Left kidney (tissue), 2 donors: ENCODE measurements around the gene LPAR1. TPM values are rescaled to one million over a fixed set of nuclear protein-coding genes. Genes with fewer than 3 reads are reported as not detected.
A peak's percentile ranks its signal among the peaks of the same experiment; 100 is the strongest.

Source experiments
- DNase-seq: peaks from one replicate; pipeline ENCODE4 v3.0.0-alpha.2; 2013
- polyA plus RNA-seq: library from polyadenylated mRNA; unstranded; fragments of 120-200 nt; gene quantifications from one replicate; pipeline ENCODE4 v1.2.1, GENCODE V29; 2013; ENCODE audit not compliant: insufficient read length

Gene LPAR1
- polyA plus RNA-seq, 1 donor = 25.9 TPM

DNA sequence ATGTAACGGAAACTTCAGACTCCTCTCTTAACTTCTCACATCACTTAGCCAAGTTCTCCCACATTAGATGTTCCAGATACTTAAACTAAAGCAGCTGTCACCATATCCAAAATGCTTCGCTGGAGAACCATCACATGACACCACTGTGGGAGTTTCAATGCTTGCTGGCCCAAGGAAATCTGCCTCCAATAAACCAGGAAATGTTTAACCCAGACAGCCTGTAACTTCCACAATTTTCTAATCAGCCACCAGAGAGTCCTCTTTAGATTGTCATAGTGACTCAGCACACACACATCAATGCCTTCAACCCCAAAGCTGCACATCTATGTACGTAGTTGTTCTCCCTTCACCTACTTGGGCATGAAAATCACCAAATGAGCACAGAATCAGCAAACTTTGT lies 118.7 kb downstream of the LPAR1 start:
- DNase-seq = no peak

GRCh38 chr9:110919050-110919435 lies 119.2 kb downstream of the LPAR1 start:
- no peak for DNase-seq

- no peak for DNase-seq
These were observed 119.8 kb downstream of the LPAR1 start for GRCh38 chr9:110918316-110919049.

GRCh38 chr9:110916403-110916802 lies 121.9 kb downstream of the LPAR1 start:
- DNase-seq = no peak

DNA sequence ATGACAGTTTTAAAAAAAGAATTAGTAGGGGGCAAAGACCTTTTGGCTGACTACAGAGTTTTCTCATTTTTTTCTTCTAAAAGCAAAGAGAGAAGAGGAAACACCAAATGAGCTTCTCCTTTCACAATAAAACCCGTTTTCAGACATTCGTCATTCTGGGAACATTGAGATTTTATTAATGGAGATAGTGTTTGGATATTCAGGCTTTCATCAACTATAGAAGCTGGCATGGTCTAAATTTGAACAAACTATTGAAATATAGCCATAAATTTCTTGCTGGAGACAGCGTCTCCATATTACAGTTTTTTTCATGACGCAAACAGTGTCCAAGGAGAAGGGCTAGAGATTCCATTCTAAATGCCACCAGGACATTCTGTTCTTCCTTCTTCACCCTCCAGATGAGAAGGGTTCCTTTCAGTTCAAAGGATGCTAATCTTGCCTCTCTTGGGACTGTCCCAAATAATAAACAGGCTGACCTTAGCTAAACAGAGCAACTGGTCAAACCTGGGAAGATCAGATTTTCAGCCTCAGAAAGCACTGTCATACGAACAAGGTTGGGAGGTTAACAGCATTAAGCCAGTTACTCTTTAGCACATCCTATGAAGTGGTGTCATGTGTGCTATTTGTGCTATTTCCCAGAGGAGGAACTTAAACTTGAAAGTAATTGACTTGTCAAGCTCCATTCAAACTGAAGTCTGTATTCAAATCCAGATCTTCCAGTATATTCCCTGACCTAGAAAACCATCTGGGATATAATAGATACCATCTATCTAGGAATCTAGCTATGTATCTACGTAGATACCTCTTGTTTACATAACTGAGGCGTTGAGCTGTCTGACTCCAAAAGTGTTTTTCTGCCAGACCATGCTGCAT lies 125.6 kb downstream of the LPAR1 start:
- no peak for DNase-seq

DNA sequence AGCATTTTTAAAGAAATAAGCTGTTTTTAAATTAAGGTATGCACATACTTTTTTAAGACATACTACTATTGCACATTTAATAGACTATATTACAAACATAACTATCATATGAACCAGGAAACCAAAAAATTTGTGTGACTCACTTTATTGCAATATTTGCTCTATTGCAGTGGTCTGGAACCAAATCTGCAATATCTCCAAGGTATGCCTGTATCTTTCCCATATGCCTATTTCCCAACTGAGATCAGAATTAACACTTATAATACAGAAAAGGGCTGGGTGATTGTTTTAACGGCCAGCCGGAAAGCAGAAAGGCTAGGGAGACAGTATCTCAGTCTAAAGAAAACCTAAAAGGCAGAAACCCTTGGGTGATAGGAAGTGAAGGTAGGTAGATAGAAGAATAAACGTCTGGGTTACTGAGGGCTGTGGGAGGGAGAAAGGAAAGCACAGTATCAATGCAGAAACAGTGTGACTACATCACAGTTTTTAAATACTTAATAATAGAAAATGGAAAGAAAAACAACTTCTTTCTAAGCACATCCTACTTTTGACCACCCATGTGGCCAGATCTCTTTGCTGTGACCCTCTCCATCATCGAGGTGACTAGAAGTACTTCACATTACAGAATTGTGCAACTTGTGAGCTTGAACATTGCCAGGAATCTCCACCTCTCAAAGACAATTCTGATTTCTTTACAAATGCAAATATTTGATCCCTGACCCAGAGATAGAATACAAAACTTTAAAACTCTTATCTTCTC lies 126.4 kb downstream of the LPAR1 start:
- DNase-seq = no peak

DNA sequence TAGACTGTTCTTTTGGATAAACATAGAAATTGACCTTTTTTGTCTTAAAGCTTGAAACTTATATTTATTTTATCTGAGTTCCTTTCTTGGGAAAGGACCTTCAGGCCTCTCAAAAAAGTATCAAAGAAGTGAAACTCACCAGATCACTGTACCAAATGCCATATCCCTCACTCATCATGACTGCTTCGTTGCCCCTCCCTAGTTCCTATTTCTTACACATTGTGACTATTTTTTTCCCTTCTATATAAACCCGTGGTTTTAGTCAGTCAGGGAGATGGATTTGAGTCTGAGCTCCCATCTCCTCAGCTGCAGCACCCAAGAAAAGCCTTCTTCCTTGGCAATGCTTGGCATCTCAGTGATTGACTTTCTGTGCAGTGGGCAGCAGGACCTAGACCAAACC lies 129.4 kb downstream of the LPAR1 start:
- no peak for DNase-seq

DNA sequence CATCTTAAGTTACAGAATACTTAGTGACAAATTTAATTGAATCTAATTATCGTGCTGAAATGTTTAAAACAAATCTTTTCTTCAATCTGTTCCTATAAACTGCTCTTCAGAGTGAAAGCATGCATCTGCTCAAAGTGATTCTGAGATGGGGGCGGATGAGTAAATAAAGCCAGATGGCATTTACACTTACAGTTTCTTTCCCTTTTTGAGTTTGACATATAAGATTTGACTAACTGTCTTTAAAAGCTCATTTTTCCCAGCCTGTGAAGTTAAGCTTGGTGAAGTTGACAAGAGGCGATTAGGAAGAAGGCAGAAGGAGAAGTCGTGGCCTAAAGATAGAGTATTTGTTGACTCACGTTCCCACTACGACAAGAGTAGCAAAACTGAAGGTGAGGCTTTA lies 137.4 kb downstream of the LPAR1 start:
- DNase-seq = no peak

DNA sequence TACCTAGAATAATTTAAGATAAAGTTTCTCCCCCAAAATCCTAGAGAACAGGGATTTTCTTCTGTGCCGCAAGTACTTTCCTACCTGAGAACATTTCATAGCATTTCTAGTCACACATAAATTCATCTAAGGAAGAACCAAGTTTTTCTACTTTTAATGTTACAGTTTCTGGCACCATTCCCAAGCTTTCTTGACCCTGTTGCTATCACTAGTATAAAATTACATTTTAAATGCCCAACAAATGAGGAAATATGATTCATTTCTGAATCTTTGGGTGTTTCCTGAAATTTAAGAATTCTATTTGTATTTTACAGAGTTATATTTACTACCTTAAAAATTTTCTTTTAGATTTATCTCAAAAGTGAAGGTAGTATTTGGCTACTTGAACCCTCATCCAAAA lies 137.8 kb downstream of the LPAR1 start:
- DNase-seq = no peak

DNA sequence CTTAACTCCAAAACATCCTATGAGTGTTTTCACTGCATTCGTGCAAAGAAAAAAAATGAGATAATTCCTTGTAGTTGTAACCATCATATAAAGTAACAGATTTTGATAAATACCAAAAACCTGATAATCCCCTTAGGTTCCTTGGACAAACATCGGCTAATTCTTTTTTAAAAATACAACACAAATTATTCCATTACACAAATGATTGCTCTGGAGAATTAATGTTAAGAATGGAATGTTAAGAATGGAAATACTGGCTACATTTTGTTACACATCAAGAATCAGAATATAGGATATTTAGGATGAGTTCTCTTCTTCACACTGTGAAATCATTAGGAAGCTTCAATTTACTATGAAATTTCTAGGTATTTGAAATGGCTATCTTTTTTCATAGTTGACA lies 139.4 kb downstream of the LPAR1 start:
- DNase-seq = no peak

GRCh38 chr9:110898358-110898757 lies 139.9 kb downstream of the LPAR1 start:
- no peak for DNase-seq

DNA sequence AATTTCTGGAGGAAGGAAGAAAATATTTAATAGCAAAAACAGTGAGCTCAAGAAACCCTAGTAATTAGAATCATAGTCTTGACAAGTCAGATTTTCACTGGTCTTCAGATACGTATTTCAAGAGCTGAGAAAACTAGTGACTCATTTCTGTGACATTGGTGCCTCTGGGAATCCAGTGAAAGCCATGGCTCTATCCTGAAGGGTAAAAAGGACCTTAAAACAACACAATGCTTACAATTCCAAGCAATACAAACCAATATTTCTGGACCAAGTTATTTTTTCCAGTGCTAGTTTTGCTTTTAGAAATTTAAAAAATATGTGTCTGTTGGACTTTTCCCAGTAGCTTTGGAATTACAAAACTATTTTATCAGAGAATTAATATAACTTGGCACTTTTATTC lies 140.3 kb downstream of the LPAR1 start:
- DNase-seq = no peak

DNA sequence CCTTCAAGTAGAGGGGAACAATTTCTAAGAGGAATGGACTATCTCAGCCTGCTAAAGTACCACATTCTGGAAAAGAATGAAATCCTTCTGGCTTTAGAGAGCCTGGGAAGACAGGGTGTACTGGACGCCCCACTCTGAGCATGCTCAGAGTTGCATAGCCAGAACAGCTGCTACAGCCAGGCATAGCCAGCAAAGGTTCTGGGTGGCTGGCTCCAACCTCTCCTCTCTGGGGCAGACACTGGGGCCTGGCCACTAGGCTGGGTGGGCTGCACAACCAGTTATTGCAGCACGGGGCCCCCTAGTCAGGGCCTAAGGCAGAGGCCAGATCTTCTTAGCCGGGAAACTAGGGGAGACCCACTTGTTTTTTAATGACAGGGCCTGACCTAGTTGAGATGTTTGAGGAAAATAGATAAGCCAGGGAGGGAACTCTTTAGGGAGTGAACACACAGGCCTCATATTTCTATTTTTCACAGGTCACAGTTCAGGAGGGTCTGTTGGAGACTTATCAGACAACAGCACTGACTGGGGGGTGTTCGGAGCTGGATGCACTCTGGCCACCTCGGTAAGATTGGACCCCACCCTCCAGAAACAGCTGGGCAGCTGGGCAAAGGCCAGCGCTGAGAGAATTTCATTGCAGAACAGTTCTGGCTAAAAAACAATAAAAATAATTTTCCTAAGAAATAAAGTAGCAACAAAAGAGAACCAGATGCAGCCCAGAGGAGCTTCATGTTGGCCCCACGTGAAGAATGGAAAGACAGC lies 142.9 kb downstream of the LPAR1 start:
- DNase-seq = no peak

- no peak for DNase-seq
These were observed 143.5 kb downstream of the LPAR1 start for GRCh38 chr9:110894731-110895130.

DNA sequence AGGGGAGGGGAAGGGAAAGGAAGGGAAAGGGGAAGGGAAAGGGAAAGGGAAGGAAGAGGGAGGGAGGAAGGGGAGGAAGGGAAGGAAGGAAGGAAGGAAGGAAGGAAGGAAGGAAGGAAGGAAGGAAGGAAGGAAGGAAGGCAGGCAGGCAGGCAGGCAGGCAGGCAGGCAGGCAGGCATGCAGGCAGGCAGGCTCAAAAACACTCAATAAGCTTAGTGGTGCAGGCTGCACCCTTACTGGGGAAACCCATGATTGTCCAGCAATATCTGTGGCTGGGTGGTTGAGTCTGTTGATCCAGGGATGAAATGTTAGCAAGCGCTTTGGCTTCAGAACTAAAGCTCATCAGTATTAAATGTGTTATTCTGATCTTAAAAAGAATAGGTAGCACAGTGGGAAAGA lies 145.6 kb downstream of the LPAR1 start:
- DNase-seq = no peak

DNA sequence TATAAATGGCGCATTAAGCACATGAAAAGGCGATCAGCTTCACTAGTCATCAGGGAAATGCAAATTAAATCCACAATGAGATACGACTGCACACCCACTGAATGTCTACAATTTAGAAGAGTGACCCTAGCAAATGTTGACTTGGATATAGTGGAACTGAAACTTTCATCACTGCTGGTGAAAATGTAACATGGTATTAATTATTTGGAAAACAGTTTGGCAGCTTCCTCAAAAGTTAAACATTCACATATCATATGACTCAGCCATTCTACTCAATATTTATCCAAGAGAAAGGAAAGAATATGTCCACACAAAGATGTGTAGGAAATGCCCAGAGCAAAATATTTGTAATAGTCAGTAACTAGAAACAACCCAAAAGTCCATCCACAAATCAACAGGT lies 146.5 kb downstream of the LPAR1 start:
- DNase-seq = no peak

DNA sequence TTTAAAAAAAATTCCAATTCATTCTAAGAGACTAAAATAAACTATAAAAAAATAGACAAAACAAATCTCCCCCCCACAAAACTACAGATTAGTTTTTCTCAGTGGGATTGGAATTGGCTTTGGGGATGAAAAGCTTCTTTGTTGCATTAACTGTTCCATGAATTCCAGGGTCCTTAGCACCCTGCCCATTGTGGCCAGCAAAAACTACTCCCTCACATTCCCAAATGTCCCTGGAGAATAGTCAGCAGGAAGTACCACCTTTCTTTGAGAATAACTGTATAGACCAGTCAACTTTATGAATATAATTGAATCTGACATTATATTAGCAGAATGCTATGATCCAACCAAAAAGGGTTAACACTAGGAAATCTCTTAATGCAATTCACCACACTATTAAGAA lies 147.9 kb downstream of the LPAR1 start:
- DNase-seq = no peak

DNA sequence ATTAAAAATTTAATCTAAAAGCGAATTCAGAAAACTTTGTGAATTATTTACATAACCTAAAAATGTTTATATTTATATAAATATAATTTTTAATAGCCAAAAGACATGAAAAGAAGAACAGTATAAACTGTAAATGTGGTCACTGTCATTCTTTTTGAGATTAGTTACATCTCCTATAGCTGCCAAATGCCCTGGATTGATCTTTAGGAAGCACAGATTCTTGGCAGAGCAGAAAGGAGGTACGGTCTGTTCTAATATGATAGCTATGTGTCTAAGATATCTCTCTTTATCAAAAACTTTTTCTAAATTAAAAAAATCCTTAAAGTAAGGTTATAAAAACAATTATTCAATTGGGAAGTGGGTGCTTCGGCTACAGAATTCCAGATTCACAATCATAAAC lies 151.0 kb downstream of the LPAR1 start:
- DNase-seq = no peak

DNA sequence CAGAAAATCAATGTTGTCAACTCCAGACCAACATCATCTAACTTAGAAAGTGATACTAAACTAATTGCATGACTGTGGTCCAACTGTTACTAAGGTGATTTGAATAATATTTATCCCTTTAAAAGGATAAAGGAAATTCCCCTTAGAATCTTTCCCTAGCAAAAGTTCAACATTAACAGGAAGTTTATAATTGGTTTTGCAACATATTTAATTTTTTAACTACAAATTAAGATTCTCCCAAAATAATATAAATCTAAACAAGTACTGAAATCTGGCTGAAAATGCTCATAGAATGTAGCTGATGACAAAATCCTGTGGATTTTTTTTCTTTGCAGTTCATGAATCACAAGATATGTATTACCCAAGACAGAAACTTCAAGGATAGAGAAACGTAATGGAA lies 151.4 kb downstream of the LPAR1 start:
- DNase-seq = no peak

DNA sequence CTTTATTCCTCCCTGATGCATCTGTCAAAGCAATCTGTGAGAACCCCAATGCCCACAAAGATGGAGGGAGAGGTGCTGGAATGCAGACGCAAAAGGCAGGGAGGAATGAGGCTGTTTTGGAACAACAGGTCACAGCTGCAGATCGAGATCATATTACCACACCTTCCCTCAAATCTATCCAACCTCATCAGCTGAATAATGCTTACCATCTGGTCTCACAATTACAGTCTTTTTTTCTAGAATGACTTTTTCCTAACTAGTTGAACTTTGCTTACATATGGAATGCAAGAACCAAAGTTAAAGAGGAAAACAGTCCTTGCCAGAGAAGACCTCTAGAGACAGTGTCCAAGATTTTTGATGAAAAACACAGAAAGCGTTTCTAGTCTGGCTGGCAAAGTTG lies 158.1 kb downstream of the LPAR1 start:
- DNase-seq = peak; percentile 34

GRCh38 chr9:110877374-110877773 lies 160.9 kb downstream of the LPAR1 start:
- no peak for DNase-seq

GRCh38 chr9:110876929-110877328 lies 161.3 kb downstream of the LPAR1 start:
- DNase-seq = no peak
